Measurements from ENCODE around the gene DGKQ. TPM values are rescaled to one million over a fixed set of nuclear protein-coding genes. Genes with fewer than 3 reads are reported as not detected.

The DGKQ gene
- polyA plus RNA-seq, 2 of the 4 experiments (the other 2 are of a cell fraction): 2.7 to 7.8 TPM

GRCh38 chr4:909821-910220 is 63.5 kb downstream of the DGKQ start:
- FAIRE-seq: no peak
- 96% methylated on average over 3 of the region's 12 CpGs for WGBS (ENCODE audit: missing lambda C conversion rate)
- TF ChIP-seq ESRRA (IDR thresholded peaks at IDR 0.05; ENCODE audit: borderline replicate concordance, low read length) (no peak), ZFP36 (IDR thresholded peaks at IDR 0.05; ENCODE audit: borderline replicate concordance, partially characterized antibody) (no peak), POLR2AphosphoS2 (conservative IDR thresholded peaks at IDR 0.05; ENCODE audit: low read length) (no peak), FOSB (CRISPR knock-in tag; IDR thresholded peaks at IDR 0.05) (no peak), CEBPB (IDR thresholded peaks at IDR 0.05) (no peak), MAZ (IDR thresholded peaks at IDR 0.05; ENCODE audit: borderline replicate concordance, low read depth, low read length) (no peak), HEYL (CRISPR knock-in tag; IDR thresholded peaks at IDR 0.05) (no peak), NPAS2 (CRISPR knock-in tag; IDR thresholded peaks at IDR 0.05; ENCODE audit: borderline replicate concordance) (no peak), MAFK (IDR thresholded peaks at IDR 0.05; ENCODE audit: partially characterized antibody) (no peak), ZNF302 (CRISPR knock-in tag; IDR thresholded peaks at IDR 0.05) (no peak), RARB (CRISPR knock-in tag; IDR thresholded peaks at IDR 0.05) (no peak), HOXB13 (CRISPR knock-in tag; IDR thresholded peaks at IDR 0.05; ENCODE audit: low read depth) (no peak)
- TF ChIP-seq, protein P1, sequence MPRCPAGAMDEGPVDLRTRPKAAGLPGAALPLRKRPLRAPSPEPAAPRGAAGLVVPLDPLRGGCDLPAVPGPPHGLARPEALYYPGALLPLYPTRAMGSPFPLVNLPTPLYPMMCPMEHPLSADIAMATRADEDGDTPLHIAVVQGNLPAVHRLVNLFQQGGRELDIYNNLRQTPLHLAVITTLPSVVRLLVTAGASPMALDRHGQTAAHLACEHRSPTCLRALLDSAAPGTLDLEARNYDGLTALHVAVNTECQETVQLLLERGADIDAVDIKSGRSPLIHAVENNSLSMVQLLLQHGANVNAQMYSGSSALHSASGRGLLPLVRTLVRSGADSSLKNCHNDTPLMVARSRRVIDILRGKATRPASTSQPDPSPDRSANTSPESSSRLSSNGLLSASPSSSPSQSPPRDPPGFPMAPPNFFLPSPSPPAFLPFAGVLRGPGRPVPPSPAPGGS (IDR thresholded peaks at IDR 0.05): no peak
- H3K4me1 ChIP-seq: no peaks in the 10 kb centered on the region
- ChIA-PET CTCF (no interaction called here), POLR2A (no interaction called here)
- no peak overlapping the region for H3K4me2 ChIP-seq
- no peak for ATAC-seq
- H3K4me3 ChIP-seq: no peak overlapping the region
- H3K9me3 ChIP-seq: no peaks in the 10 kb centered on the region
- DNase-seq (ENCODE audit: low read depth in 1 of 2, low spot score in 1 of 2): no peak
- no peak overlapping the region for H3K27ac ChIP-seq

GRCh38 chr4:909131-909571 is 64.2 kb downstream of the DGKQ start:
- TF ChIP-seq EP300 (IDR thresholded peaks at IDR 0.05) (no peak), GATA3 (IDR thresholded peaks at IDR 0.05; ENCODE audit: borderline replicate concordance) (no peak)
- no peak for FAIRE-seq
- H3K4me1 ChIP-seq: no peaks in the 10 kb centered on the region
- H3K27ac ChIP-seq: no peak overlapping the region
- DNase-seq (ENCODE audit: low read depth in 1 of 2, low spot score in 1 of 2): no peak
- ChIA-PET POLR2A (no interaction called here), CTCF (no interaction called here)
- ATAC-seq: no peak
- H3K9me3 ChIP-seq: no peaks in the 10 kb centered on the region
- WGBS (ENCODE audit: missing lambda C conversion rate): 97% methylated on average over 26 of the region's 26 CpGs
- H3K4me2 ChIP-seq: no peak overlapping the region
- H3K4me3 ChIP-seq: no peak overlapping the region

Other genes with a start within 250 kb of the DGKQ start
- gene CPLX1, start 147.4 kb downstream of the DGKQ start, polyA plus RNA-seq (2011; rRNA removed): 0.08 and 0.19 TPM in 2 replicates
- gene CPLX1, start 147.4 kb downstream of the DGKQ start, polyA plus RNA-seq (2017; fragmentation: RNase III; extraction: RNeasy Plus Mini Kit Qiagen cat#74134 plus additional on column Dnase treatment): 0.14 to 0.57 TPM (median 0.22 TPM) in 3 replicates
- 13.8 and 15.3 TPM in 2 replicates for gene GAK, start 41.3 kb downstream of the DGKQ start, polyA plus RNA-seq (2011; rRNA removed)
- 31.5 to 34.3 TPM (median 34.3 TPM) in 3 replicates for gene GAK, start 41.3 kb downstream of the DGKQ start, polyA plus RNA-seq (2017; fragmentation: RNase III; extraction: RNeasy Plus Mini Kit Qiagen cat#74134 plus additional on column Dnase treatment)
- gene TMEM175, start 41.1 kb downstream of the DGKQ start, polyA plus RNA-seq (2011; rRNA removed): 19.4 and 26.5 TPM in 2 replicates
- gene TMEM175, start 41.1 kb downstream of the DGKQ start, polyA plus RNA-seq (2017; fragmentation: RNase III; extraction: RNeasy Plus Mini Kit Qiagen cat#74134 plus additional on column Dnase treatment): 14.8 to 16.7 TPM (median 15.7 TPM) in 3 replicates
- 3.1 and 4.2 TPM in 2 replicates for gene IDUA, start 13.5 kb upstream of the DGKQ start, polyA plus RNA-seq (2011; rRNA removed)
- 13.9 to 19.4 TPM (median 19.2 TPM) in 3 replicates for gene IDUA, start 13.5 kb upstream of the DGKQ start, polyA plus RNA-seq (2017; fragmentation: RNase III; extraction: RNeasy Plus Mini Kit Qiagen cat#74134 plus additional on column Dnase treatment)
- 0.09 and 0.23 TPM in 2 replicates for gene SLC26A1, start 19.8 kb upstream of the DGKQ start, polyA plus RNA-seq (2011; rRNA removed)
- gene SLC26A1, start 19.8 kb upstream of the DGKQ start, polyA plus RNA-seq (2017; fragmentation: RNase III; extraction: RNeasy Plus Mini Kit Qiagen cat#74134 plus additional on column Dnase treatment): 0.30 to 0.61 TPM (median 0.50 TPM) in 3 replicates
- gene FGFRL1, start 38.1 kb upstream of the DGKQ start, polyA plus RNA-seq (2011; rRNA removed): 4.7 and 8.3 TPM in 2 replicates
- 11.2 to 11.4 TPM (median 11.2 TPM) in 3 replicates for gene FGFRL1, start 38.1 kb upstream of the DGKQ start, polyA plus RNA-seq (2017; fragmentation: RNase III; extraction: RNeasy Plus Mini Kit Qiagen cat#74134 plus additional on column Dnase treatment)
- gene RNF212, start 140.0 kb upstream of the DGKQ start, polyA plus RNA-seq (2011; rRNA removed): 3.0 and 3.6 TPM in 2 replicates
- 2.1 to 3.9 TPM (median 3.0 TPM) in 3 replicates for gene RNF212, start 140.0 kb upstream of the DGKQ start, polyA plus RNA-seq (2017; fragmentation: RNase III; extraction: RNeasy Plus Mini Kit Qiagen cat#74134 plus additional on column Dnase treatment)
- 0.12 and 0.24 TPM in 2 replicates for gene SPON2, start 199.0 kb upstream of the DGKQ start, polyA plus RNA-seq (2011; rRNA removed)
- 0.07 to 0.54 TPM (median 0.15 TPM) in 3 replicates for gene SPON2, start 199.0 kb upstream of the DGKQ start, polyA plus RNA-seq (2017; fragmentation: RNase III; extraction: RNeasy Plus Mini Kit Qiagen cat#74134 plus additional on column Dnase treatment)

Data from A549 (cell line).